Epithelial cell of umbilical artery (primary cell): Measurements from ENCODE around the gene CAPRIN1. TPM values are rescaled to one million over a fixed set of nuclear protein-coding genes. Genes with fewer than 3 reads are reported as not detected.

Experiments
- total RNA-seq: library from RNA; depleted of rRNA; stranded (reverse); fragments of >200 nt; gene quantifications from 2 replicates; pipeline ENCODE4 v1.2.3, GENCODE V29; 2014

Gene CAPRIN1, protein sequence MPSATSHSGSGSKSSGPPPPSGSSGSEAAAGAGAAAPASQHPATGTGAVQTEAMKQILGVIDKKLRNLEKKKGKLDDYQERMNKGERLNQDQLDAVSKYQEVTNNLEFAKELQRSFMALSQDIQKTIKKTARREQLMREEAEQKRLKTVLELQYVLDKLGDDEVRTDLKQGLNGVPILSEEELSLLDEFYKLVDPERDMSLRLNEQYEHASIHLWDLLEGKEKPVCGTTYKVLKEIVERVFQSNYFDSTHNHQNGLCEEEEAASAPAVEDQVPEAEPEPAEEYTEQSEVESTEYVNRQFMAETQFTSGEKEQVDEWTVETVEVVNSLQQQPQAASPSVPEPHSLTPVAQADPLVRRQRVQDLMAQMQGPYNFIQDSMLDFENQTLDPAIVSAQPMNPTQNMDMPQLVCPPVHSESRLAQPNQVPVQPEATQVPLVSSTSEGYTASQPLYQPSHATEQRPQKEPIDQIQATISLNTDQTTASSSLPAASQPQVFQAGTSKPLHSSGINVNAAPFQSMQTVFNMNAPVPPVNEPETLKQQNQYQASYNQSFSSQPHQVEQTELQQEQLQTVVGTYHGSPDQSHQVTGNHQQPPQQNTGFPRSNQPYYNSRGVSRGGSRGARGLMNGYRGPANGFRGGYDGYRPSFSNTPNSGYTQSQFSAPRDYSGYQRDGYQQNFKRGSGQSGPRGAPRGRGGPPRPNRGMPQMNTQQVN
- 154 and 171 TPM in 2 replicates for total RNA-seq

DNA sequence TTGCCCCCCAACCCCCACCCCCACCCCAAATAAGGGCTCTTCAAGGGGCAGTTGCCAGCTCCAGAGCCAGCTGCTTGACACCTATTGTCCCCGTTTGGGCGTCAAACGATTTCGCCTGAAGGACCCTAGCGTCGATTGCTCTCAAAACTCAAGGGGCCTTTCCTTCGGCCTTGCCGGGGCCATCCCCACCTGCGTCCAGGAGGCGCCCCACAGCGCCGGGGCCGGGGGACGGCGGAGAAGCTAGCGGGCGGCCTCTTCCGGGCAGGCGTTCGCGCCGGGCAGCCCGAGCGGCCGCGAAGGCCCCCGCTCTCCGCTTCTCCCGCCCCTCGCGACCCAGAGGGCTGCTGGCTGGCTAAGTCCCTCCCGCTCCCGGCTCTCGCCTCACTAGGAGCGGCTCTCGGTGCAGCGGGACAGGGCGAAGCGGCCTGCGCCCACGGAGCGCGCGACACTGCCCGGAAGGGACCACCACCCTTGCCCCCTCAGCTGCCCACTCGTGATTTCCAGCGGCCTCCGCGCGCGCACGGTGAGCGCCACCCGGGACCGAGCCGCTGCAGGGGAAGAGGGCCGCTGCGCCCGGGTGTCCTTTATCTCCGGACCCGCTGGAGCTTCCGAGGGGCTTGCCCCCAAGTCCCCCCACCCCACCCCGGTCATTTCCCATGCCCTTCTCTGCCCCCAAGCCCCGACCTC lies at the start of gene CAPRIN1:
CAPRIN1 (plus strand) TSS at position 383 of the 687 bp plus-strand sequence. CDS start 690 bp downstream, outside the sequence.

DNA sequence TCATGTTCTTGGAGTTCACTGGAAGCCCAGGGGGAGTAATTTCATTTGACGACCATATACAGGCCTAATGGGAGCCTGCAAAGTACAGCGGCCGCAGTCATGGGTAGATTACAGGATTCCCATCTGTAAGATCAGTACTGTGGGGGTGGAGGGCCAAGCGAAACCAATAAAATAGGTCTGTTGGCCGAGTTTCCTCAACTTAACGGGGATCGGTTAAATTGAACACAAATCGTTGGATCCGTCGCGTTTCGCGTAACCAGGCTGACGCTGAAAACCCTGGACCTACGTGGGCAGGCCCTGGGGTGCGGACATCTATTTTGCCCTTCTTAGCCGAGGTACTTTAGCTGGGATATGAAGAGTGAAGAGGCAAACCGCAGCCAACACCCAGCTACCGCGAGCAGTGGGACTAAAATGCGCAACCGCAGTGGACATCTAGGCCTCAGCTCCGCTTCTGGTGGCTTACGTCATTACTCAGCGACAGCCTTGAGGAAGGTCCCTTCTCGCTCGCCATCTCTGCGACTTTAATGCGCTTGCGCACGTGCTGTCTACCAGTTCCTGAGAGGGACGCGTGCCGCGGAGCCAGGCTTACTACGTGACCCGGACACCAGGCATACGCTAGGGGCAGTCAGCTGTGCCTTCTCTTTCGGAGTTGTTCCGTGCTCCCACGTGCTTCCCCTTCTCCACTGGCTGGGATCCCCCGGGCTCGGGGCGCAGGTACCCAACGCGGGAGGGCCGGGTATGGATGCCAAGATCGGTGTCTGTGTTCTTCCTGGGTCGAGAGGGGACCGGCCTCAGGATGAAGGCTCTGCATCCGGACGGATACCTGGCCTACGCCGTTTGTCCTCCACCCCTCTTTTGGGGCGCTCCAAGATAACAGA lies 53.8 kb downstream of the CAPRIN1 start, which contains the start of gene NAT10:
NAT10 (plus strand) TSS at position 551 of the 878 bp plus-strand sequence. CDS start 2,597 bp downstream, outside the sequence.

Other genes with a start within 250 kb of the CAPRIN1 start
- 27.0 and 42.7 TPM in 2 replicates for gene LMO2, start 159.7 kb upstream of the CAPRIN1 start, total RNA-seq
- gene NAT10, start 53.9 kb downstream of the CAPRIN1 start, total RNA-seq: 14.6 and 16.6 TPM in 2 replicates